GM19467 (cell line): ENCODE measurements around the gene HS3ST6.
"Not testable (repeated sequence)": the region's sequence is repeated elsewhere in the genome, so short reads cannot be mapped to it uniquely, and the experiment has no call there.

Source experiments
- ATAC-seq: cut with Tn5 transposase; IDR thresholded peaks from one replicate; pipeline ENCODE4 v1.9.1; 2021; ENCODE audit warnings: mild to moderate bottlenecking, moderate library complexity; ENCODE audit not compliant: unreplicated experiment

HS3ST6 gene

GRCh38 chr16:1929578-1930337 lies 11.5 kb upstream of the HS3ST6 start:
- peak; percentile 76 for ATAC-seq

- no peak for ATAC-seq
Measured at GRCh38 chr16:1929105-1929504, 10.9 kb upstream of the HS3ST6 start.

GRCh38 chr16:1926271-1926670 lies 8.1 kb upstream of the HS3ST6 start:
- no peak for ATAC-seq

GRCh38 chr16:1924095-1924494 lies 5.9 kb upstream of the HS3ST6 start:
- no peak for ATAC-seq

GRCh38 chr16:1923299-1924034 lies 5.3 kb upstream of the HS3ST6 start:
- ATAC-seq: no peak

GRCh38 chr16:1922357-1922756 lies 4.1 kb upstream of the HS3ST6 start:
- ATAC-seq: no peak

- ATAC-seq: no peak
Measured at GRCh38 chr16:1920727-1921171, 2.5 kb upstream of the HS3ST6 start.

GRCh38 chr16:1920122-1920521 lies 1.9 kb upstream of the HS3ST6 start:
- ATAC-seq: not testable (repeated sequence)

- ATAC-seq: no peak
Measured at GRCh38 chr16:1919327-1919998, 1.2 kb upstream of the HS3ST6 start.

GRCh38 chr16:1917665-1918350 lies 407 bp downstream of the HS3ST6 start:
- ATAC-seq: no peak

- no peak for ATAC-seq
Measured at GRCh38 chr16:1917056-1917664, 1.1 kb downstream of the HS3ST6 start.

GRCh38 chr16:1916640-1916990 lies 1.6 kb downstream of the HS3ST6 start:
- no peak for ATAC-seq

- no peak for ATAC-seq
Measured at GRCh38 chr16:1915732-1916639, 2.2 kb downstream of the HS3ST6 start.

GRCh38 chr16:1914988-1915387 lies 3.2 kb downstream of the HS3ST6 start:
- ATAC-seq: no peak

- ATAC-seq: no peak
Measured at GRCh38 chr16:1914084-1914608, 4.1 kb downstream of the HS3ST6 start.

GRCh38 chr16:1913327-1914083 lies 4.7 kb downstream of the HS3ST6 start:
- ATAC-seq: no peak

- ATAC-seq: no peak
Measured at GRCh38 chr16:1912215-1912543, 6.0 kb downstream of the HS3ST6 start.

GRCh38 chr16:1911467-1912214 lies 6.6 kb downstream of the HS3ST6 start:
- no peak for ATAC-seq
